Stimulated activated CD4-positive, alpha-beta T cell treated with anti-CD3 and anti-CD28 coated beads, Interleukin-4, amount 100 ng/mL, for 24 hours (primary cell): ENCODE measurements around the gene PLEKHA7.
"Not testable (repeated sequence)": the region's sequence is repeated elsewhere in the genome, so short reads cannot be mapped to it uniquely, and the experiment has no call there.

Source experiments
- DNase-seq: peaks from one replicate; pipeline ENCODE4 v3.0.0-alpha.2; 2020

Gene PLEKHA7

GRCh38 chr11:16977136-16977993 lies 36.8 kb downstream of the PLEKHA7 start:
- DNase-seq = no peak

- no peak for DNase-seq
These were observed 37.8 kb downstream of the PLEKHA7 start for GRCh38 chr11:16976379-16976778.

DNA sequence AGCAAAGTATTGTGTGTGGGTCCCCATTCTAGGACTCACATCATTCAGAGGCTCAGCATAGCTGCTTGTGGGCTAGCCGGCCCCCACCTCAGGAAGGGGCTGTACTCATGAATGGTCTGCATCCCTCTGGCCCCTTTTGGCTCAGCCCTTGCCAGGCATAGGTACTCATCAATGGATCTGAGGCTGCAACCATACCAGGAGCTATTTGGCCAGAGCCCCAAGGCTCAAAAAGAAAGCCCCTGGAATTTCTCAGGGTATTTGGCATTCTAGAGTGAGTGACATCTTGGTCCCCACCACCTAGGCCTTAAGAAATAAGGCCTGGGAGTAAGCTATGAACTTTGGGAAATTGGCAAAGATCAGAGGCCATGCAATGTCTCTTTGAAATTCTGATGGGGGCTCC lies 38.3 kb downstream of the PLEKHA7 start:
- no peak for DNase-seq

DNA sequence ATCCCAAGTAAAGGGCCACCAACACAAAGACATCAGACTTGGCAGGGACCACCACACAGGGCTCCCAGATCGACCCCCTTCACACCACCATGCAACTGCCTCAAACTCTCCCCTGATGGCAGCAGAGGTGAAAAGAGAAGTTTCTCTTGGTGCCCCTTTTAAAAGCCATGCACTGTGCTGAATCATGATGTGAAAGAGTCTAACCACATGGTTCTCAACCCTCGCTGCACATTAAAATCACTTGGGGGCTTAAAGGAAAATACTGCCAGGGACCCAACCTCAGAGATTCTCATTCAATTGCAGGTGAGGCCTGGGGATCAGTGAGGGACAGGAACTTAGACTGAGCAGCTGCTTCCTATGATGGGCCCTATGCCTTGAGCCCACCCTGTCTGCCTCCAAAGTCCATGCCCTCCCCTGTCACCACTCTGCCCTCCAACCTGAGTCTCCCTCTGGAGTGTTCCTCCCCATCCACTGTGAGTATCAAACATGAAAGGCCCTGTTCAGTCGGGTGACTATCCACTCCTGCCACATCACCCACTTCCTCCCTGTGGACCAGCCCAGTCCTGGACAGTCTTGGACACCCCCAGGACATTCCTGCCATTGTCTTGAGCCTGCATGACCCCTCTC lies 40.8 kb downstream of the PLEKHA7 start:
- no peak for DNase-seq

DNA sequence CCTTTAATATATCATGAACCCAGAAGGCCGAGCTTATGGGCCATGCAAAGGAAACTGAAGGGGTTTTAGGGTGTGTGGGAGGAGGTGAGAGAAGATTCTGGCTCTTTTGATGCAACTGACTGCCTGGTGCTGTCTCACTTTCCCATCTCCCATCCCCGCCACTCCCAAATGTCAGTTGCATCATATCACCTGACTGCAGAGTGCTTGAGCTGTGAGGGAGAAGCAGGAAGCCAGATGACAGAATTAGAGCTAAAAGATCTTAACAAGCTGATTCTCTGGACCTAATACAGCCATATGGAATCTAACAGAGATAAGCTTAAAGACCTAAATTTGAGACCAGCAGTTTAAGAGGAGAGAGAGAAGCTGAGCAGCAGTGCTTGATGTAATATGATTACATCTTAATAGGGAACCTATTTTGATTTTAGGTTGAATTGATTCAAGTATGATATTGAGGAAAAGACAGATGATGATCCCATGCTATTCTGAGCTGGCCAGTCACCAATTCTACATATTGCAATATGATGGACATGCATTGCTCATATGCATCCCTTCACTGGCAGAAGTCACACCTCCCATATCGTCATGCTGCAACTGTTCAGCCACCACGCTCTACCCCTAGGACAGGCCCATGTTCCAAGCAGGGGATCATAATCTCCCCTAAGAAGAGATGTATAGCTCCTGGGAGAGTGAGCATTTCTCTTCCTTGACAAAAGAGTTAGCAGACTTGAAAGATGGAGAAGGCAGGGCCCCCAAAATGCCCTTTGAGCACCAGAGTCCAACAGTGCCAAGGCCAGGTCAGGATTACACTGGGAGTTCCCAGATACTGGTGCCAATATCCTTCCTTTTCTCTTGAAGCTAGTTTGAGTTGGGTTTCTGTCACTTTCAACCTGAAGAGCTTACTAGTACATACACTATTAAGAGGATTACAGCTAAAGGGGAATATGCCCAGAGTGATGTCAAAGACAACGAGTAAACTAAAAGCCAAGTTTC lies 44.9 kb downstream of the PLEKHA7 start:
- no peak for DNase-seq

GRCh38 chr11:16968196-16968595 lies 46.0 kb downstream of the PLEKHA7 start:
- DNase-seq = no peak

DNA sequence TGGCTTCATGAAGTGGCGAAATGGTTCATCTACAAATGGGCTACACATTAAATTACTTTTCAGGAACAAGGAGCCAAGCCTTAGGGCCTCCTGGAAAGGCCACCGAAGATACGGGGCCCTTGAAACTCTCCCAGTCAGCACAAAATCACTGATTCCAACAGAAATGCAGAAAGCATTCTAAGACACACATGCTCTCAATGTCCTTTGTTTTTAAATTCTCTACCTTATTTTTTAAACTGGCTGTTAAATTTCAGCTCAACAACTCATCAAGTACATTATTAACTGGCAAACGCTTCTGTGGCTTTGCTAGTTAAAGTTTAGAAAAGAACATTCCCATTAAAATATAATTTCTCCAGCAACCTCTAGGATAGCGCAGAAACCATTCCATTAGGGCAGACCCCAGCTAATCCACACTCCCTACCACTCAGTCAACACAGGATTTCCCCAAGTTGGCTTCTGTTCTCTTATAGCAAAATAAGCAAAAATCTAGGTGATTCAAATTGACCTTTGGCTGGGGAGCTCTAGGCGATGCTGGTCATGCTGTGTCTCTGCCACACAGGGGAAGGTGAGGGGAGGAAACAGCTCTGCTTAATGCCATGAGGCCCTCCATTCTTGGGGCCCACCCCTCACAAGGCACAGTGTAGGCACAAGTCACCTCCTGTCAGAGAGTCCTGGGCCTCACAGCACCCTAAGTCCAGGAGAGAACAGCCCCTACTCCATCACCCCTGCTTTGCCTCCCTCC lies 47.1 kb downstream of the PLEKHA7 start:
- DNase-seq = no peak

- no peak for DNase-seq
These were observed 49.7 kb downstream of the PLEKHA7 start for GRCh38 chr11:16964501-16964900.

DNA sequence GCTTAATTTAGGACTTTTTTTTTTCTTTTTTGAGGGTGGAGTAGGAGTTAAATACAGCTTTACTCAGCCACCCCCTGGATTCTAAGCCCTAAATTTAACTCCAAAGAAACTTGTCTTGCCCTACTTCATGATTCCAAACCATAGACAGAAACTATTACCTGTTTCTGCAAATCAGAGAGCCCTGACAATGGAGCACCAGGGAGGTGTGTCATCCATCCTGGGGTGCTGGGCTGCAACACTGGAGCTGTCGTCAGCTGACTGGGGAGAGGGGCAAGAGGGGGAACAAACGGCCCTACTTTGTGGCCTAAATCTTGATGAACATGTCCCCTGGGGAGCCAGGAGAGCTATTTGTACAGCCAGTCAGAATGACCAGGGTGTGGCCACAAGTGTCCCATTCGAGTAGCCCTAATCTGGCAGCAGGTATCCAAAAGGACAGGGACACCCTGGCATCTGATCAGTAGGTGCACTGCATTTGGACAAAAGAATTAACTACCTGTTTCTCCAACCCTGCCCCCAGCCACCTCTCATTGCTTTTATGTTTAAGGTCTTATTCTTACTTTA lies 50.8 kb downstream of the PLEKHA7 start:
- DNase-seq = no peak

GRCh38 chr11:16962589-16962988 lies 51.6 kb downstream of the PLEKHA7 start:
- DNase-seq = not testable (repeated sequence)

DNA sequence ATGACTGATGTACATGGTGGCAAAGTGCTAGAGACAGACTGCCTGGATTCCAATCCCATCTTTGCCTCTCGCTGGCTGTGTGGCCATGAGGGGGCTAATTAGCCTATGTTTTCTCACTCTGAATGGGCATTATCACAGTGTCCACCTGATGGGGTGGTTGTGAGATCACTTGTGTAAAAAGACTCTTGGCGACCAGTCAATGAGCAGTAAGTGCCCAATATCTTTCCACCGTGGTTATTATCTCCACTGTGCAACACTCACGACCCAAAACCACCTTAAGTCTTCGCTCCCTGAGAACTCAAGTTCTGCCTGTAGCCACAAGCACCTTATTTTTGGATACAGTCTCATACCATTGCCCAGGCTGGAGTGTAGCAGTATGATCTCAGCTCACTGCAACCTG lies 52.1 kb downstream of the PLEKHA7 start:
- no peak for DNase-seq

GRCh38 chr11:16960250-16960649 lies 54.0 kb downstream of the PLEKHA7 start:
- no peak for DNase-seq

- no peak for DNase-seq
These were observed 54.6 kb downstream of the PLEKHA7 start for GRCh38 chr11:16959602-16960001.

DNA sequence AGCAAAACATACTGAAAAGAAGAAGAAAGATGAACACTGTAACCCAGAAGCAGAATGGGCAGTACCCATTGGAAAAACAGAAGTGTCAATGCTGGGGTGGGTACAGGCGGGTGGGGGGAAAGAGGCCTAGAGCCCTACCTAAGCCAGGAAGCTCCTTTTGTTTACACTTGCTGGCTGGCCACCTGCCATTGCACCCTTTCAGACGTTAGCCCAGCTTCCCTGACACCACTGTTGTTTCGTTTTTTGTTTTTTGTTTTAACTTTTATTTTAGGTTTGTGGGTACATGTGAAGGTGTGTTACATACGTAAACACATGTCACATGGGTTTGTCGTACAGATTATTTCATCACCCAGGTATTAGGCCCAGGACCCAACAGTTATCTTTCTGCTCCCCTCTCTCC lies 55.4 kb downstream of the PLEKHA7 start:
- no peak for DNase-seq

- DNase-seq = no peak
These were observed 57.6 kb downstream of the PLEKHA7 start for GRCh38 chr11:16956538-16957153.

GRCh38 chr11:16953663-16954062 lies 60.6 kb downstream of the PLEKHA7 start:
- no peak for DNase-seq

GRCh38 chr11:16946477-16947282 lies 67.5 kb downstream of the PLEKHA7 start:
- DNase-seq = no peak

DNA sequence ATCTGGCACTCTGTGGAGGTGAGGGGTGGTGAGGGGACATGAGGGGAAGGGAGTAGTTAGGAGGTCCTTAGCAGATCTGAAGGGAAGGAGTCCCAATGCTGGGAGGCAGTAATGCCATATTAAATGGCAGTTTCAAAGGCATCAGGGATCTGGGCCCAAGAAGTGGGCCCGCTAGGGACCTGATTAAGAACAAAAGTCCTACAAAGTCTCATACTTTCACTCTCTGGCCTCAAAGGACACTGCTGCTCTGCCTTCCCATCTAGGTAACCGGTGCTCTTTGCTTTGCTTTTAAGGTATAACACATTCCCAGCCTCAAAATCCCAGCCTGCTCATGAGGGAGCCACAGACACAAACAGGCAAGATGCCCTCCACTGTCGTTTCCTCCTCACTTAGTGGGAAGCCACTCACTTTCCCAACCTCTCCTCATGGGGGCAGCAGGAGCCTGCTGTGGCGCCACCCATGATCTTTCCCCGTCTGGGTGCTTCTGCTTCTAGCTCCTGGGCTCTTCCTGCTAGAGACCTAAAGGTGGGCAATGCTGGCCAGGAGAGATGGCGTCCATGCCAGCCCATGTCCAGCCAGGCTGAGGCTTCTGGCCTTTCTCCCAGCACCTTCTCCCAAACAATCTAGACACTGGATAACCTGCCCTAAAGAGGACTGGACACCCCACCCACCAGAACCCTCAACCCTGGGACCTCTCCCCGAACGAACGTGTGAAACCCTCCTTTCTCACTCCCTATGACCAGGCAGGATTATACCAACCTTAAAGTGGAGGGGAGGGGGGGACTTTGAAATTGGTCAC lies 68.3 kb downstream of the PLEKHA7 start:
- DNase-seq = peak; percentile 32

GRCh38 chr11:16942911-16943310 lies 71.3 kb downstream of the PLEKHA7 start:
- no peak for DNase-seq

GRCh38 chr11:16942342-16942741 lies 71.9 kb downstream of the PLEKHA7 start:
- DNase-seq = no peak
